ENCODE data around the gene NIPAL3. TPM values are rescaled to one million over a fixed set of nuclear protein-coding genes. Genes with fewer than 3 reads are reported as not detected.
A peak's percentile ranks its signal among the peaks of the same experiment; 100 is the strongest.

NIPAL3 gene
- total RNA-seq, 6 donors from 2014 or later: 28.2 to 71.0 (median 46.6) TPM

DNA sequence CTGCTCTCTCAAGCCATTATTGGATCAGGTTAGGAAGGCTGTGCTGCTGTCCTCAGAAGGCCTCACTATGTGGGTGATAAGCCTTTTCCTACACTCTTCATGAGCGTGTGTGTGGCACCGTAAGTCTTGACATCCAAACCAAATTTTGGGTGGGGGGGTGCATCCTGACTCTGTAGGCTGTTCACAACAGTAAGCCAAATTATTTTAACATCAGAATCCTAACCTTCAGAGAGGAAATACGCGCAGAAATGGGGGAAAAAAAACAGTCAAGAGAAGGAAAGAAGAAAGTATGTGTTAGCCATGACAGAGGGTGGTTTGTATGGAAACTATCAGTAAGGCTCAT lies 23.0 kb upstream of the NIPAL3 start:
- H3K9me3 ChIP-seq: no peaks in the 10 kb centered on the region
- ATAC-seq (ENCODE audit: low FRiP score in 2 of 2) (no peak), DNase-seq (no peak)
- H3K27me3 ChIP-seq: no peaks in the 10 kb centered on the region
- peak overlapping the region; percentile 60 to 86 (median 80) for H3K27ac ChIP-seq
- H3K4me3 ChIP-seq: no peak overlapping the region
- TF ChIP-seq, protein P1, sequence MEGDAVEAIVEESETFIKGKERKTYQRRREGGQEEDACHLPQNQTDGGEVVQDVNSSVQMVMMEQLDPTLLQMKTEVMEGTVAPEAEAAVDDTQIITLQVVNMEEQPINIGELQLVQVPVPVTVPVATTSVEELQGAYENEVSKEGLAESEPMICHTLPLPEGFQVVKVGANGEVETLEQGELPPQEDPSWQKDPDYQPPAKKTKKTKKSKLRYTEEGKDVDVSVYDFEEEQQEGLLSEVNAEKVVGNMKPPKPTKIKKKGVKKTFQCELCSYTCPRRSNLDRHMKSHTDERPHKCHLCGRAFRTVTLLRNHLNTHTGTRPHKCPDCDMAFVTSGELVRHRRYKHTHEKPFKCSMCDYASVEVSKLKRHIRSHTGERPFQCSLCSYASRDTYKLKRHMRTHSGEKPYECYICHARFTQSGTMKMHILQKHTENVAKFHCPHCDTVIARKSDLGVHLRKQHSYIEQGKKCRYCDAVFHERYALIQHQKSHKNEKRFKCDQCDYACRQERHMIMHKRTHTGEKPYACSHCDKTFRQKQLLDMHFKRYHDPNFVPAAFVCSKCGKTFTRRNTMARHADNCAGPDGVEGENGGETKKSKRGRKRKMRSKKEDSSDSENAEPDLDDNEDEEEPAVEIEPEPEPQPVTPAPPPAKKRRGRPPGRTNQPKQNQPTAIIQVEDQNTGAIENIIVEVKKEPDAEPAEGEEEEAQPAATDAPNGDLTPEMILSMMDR (IDR thresholded peaks at IDR 0.05): no peak
- TF ChIP-seq POLR2AphosphoS5 (IDR thresholded peaks at IDR 0.05) (no peak), EP300 (IDR thresholded peaks at IDR 0.05) (no peak), POLR2A (IDR thresholded peaks at IDR 0.05) (no peak)
- 86 to 91% methylated on average over 4 of the region's 4 CpGs for WGBS, 2 donors
- no peaks in the 10 kb centered on the region for H3K36me3 ChIP-seq
- H3K4me1 ChIP-seq: peaks cover 17 to 43% (median 26%) of the 10 kb centered on the region in 4 donors

GRCh38 chr1:24392982-24393650 lies 22.5 kb upstream of the NIPAL3 start:
- DNase-seq: no peak
- H3K27me3 ChIP-seq: no peaks in the 10 kb centered on the region
- no peak overlapping the region for H3K4me3 ChIP-seq
- peak overlapping the region; percentile 60 to 86 (median 80) for H3K27ac ChIP-seq
- TF ChIP-seq POLR2AphosphoS5 (IDR thresholded peaks at IDR 0.05): no peak
- TF ChIP-seq EP300 (IDR thresholded peaks at IDR 0.05): no peak
- TF ChIP-seq POLR2A (IDR thresholded peaks at IDR 0.05): no peak
- TF ChIP-seq, protein P1 (IDR thresholded peaks at IDR 0.05): no peak
- no peaks in the 10 kb centered on the region for H3K9me3 ChIP-seq
- peaks cover 17 to 42% (median 26%) of the 10 kb centered on the region in 4 donors for H3K4me1 ChIP-seq
- H3K36me3 ChIP-seq: no peaks in the 10 kb centered on the region
- no peak for ATAC-seq (ENCODE audit: low FRiP score in 2 of 2)
- 68 to 70% methylated on average over 4 of the region's 4 CpGs for WGBS, 2 donors

- DNase-seq (no peak), ATAC-seq (ENCODE audit: low FRiP score in 2 of 2) (no peak)
- no peaks in the 10 kb centered on the region for H3K9me3 ChIP-seq
- H3K27me3 ChIP-seq: no peaks in the 10 kb centered on the region
- peaks cover 17 to 34% (median 26%) of the 10 kb centered on the region in 4 donors for H3K4me1 ChIP-seq
- no peaks in the 10 kb centered on the region for H3K36me3 ChIP-seq
- TF ChIP-seq POLR2AphosphoS5 (IDR thresholded peaks at IDR 0.05) (no peak), POLR2A (IDR thresholded peaks at IDR 0.05) (no peak), EP300 (IDR thresholded peaks at IDR 0.05) (no peak)
- TF ChIP-seq, protein P1 (IDR thresholded peaks at IDR 0.05): no peak
- WGBS, 2 donors: 82% methylated on average over 6 of the region's 6 CpGs
- H3K4me3 ChIP-seq: no peak overlapping the region
- peak overlapping the region in 3 of 4 donors; percentile 5 to 86 (median 84) for H3K27ac ChIP-seq
These were observed 21.7 kb upstream of the NIPAL3 start for GRCh38 chr1:24393892-24394291.

DNA sequence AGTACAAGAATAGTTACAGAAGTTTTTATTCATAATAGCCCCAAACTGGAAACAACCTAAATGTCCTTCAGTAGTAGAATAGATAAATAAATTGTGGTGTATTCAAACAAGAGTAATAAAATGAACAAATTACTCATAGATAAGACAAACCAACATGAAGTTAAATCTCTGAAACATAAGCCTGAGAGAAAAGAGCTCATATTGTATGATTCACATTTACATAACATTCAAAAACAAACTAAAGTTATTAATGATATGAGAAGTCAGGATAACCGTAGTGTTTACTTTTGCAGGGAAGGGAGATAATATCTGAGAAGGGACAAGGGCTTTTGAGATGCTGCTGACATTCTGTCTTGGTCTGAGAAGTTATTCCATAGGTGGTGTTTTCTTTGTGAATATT lies 15.5 kb upstream of the NIPAL3 start:
- Histone ChIP-seq H3K27me3 (no peaks in the 10 kb centered on the region), H3K9me3 (no peaks in the 10 kb centered on the region), H3K4me3 (no peak overlapping the region), H3K4me1 (no peaks in the 10 kb centered on the region), H3K27ac (peak overlapping the region in 1 of 4 donors; percentile 10), H3K36me3 (peaks cover 0 to 9% (median 0%) of the 10 kb centered on the region in 4 donors)
- DNase-seq (no peak), ATAC-seq (ENCODE audit: low FRiP score in 2 of 2) (no peak)
- 39 to 52% methylated on average over 1 of the region's 1 CpG for WGBS, 2 donors
- TF ChIP-seq EP300 (IDR thresholded peaks at IDR 0.05) (no peak), POLR2AphosphoS5 (IDR thresholded peaks at IDR 0.05) (no peak), POLR2A (IDR thresholded peaks at IDR 0.05) (no peak)
- TF ChIP-seq, protein P1 (IDR thresholded peaks at IDR 0.05): no peak

DNA sequence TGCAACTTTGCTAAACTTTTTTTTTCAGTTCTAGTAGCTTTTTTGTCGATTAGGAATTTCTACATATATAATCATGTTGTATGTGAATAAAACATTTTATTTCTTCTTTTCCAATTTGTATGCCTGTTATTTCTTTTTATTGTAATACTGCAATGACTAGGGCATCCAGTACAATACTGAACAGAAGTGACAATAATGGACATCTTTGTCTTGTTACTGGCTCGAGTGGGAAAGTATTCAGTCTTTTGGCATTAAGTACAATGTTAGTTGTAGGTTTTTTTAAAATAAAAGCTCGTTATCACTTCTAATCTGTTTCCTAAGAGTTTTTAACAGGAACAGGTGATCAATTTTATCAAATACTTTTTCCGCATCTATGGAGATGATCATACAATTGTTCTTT lies 11.8 kb upstream of the NIPAL3 start:
- Histone ChIP-seq H3K9me3 (no peaks in the 10 kb centered on the region), H3K27me3 (no peaks in the 10 kb centered on the region), H3K4me3 (no peak overlapping the region), H3K36me3 (peaks cover 0 to 9% (median 0%) of the 10 kb centered on the region in 4 donors), H3K4me1 (no peaks in the 10 kb centered on the region), H3K27ac (no peak overlapping the region)
- WGBS, 2 donors: 93 to 95% methylated on average over 4 of the region's 4 CpGs
- DNase-seq (no peak), ATAC-seq (ENCODE audit: low FRiP score in 2 of 2) (no peak)
- TF ChIP-seq POLR2AphosphoS5 (IDR thresholded peaks at IDR 0.05) (no peak), EP300 (IDR thresholded peaks at IDR 0.05) (no peak), POLR2A (IDR thresholded peaks at IDR 0.05) (no peak)
- TF ChIP-seq, protein P1 (IDR thresholded peaks at IDR 0.05): no peak
